Endodermal cell (in vitro differentiated cells): ENCODE results near the gene RCOR3. TPM values are rescaled to one million over a fixed set of nuclear protein-coding genes. Genes with fewer than 3 reads are reported as not detected.

Experiments
- DNase-seq: peaks from one replicate; pipeline ENCODE4 v3.0.0-alpha.2; 2017
- H3K27ac ChIP-seq: 2 replicates; pipeline ENCODE4 v1.5.1; 2013; ENCODE audit warnings: mild to moderate bottlenecking, low read depth, low read length, moderate library complexity
- H3K27me3 ChIP-seq: 2 replicates; pipeline ENCODE4 v1.6.1; 2013; ENCODE audit warnings: mild to moderate bottlenecking, low read length, moderate library complexity; ENCODE audit not compliant: insufficient read depth, control insufficient read depth, poor library complexity, severe bottlenecking
- H3K36me3 ChIP-seq: 2 replicates; pipeline ENCODE4 v1.7.0; 2013; ENCODE audit warnings: mild to moderate bottlenecking, low read length, moderate library complexity; ENCODE audit not compliant: control insufficient read depth, insufficient read depth
- H3K4me1 ChIP-seq: one replicate; pipeline ENCODE4 v1.7.0; 2013; ENCODE audit warnings: low read length; ENCODE audit not compliant: control insufficient read depth, insufficient read depth
- H3K4me3 ChIP-seq: 2 replicates; pipeline ENCODE4 v1.5.1; 2013; ENCODE audit warnings: mild to moderate bottlenecking, low read length, moderate library complexity
- H3K9ac ChIP-seq: 2 replicates; pipeline ENCODE4 v1.6.1; 2013; ENCODE audit warnings: mild to moderate bottlenecking, low read length, moderate library complexity; ENCODE audit not compliant: poor library complexity, severe bottlenecking; ENCODE audit errors: extremely low read depth
- H3K9me3 ChIP-seq: 2 replicates; pipeline ENCODE4 v1.6.1; 2013; ENCODE audit warnings: mild to moderate bottlenecking, low read length, moderate library complexity; ENCODE audit not compliant: control insufficient read depth
- H3K27ac Mint-ChIP-seq: 2 replicates; pipeline ENCODE4 v1.8.0; 2020; ENCODE audit warnings: mixed read lengths
- H3K27me3 Mint-ChIP-seq: 2 replicates; pipeline ENCODE4 v1.8.0; 2021; ENCODE audit warnings: mild to moderate bottlenecking, mixed read lengths; ENCODE audit not compliant: insufficient read depth
- H3K36me3 Mint-ChIP-seq: 2 replicates; pipeline ENCODE4 v1.8.0; 2020; ENCODE audit warnings: low read depth, mixed read lengths
- H3K4me1 Mint-ChIP-seq: 2 replicates; pipeline ENCODE4 v1.8.0; 2020; ENCODE audit warnings: mixed read lengths
- H3K4me3 Mint-ChIP-seq: 2 replicates; pipeline ENCODE4 v1.8.0; 2020; ENCODE audit warnings: mild to moderate bottlenecking, moderate library complexity, mixed read lengths
- H3K9me3 Mint-ChIP-seq: 2 replicates; pipeline ENCODE4 v1.8.0; 2020; ENCODE audit warnings: mild to moderate bottlenecking, mixed read lengths
- CTCF ChIP-seq: fragments of 200-600 bp; sonication (generic); conservative IDR thresholded peaks from 2 replicates; pipeline ENCODE4 v1.5.0; 2021; ENCODE audit warnings: antibody characterized with exemption, mild to moderate bottlenecking
- WGBS, 2 experiments: methylation state at CpG; one replicate each; pipeline versions ENCODE4 v1.1.5 to v1.1.7; 2013; ENCODE audit warnings: missing lambda C conversion rate in 2 of 2, mixed read lengths in 1 of 2; ENCODE audit not compliant: insufficient coverage in 1 of 2, insufficient read length in 1 of 2; 5-methylcytosine and 5-hydroxymethylcytosine counted together
- total RNA-seq, 2 donors: library from RNA; stranded (reverse); fragmentation: NEBNext Ultra II Directional in 1 of 2; extraction: Animal tissue kit (Norgen Biotek cat#: 25700) in 1 of 2; gene quantifications; 2 replicates in 1 of 2; 3 replicates in 1 of 2; pipeline ENCODE4 v1.2.1, GENCODE V29; 2021

RCOR3 gene
- total RNA-seq, 2 donors from 2014 or later: 133 to 134 TPM

- no peak for DNase-seq
- Mint-ChIP-seq H3K4me1 (peaks cover 9% of the 10 kb centered on the region), H3K27me3 (no peaks in the 10 kb centered on the region), H3K4me3 (no peak overlapping the region), H3K27ac (peak overlapping the region; percentile 36), H3K36me3 (peaks cover 70% of the 10 kb centered on the region), H3K9me3 (no peaks in the 10 kb centered on the region)
- no peak overlapping the region for H3K9ac ChIP-seq
- no peak overlapping the region for H3K27ac ChIP-seq
- no peaks in the 10 kb centered on the region for H3K27me3 ChIP-seq
- WGBS, 2 experiments: 100% methylated on average over 2 to 3 of the region's 3 CpGs
- H3K4me1 ChIP-seq: no peaks in the 10 kb centered on the region
- H3K36me3 ChIP-seq: peaks cover 88% of the 10 kb centered on the region
- H3K4me3 ChIP-seq: no peak overlapping the region
- no peaks in the 10 kb centered on the region for H3K9me3 ChIP-seq
- no peak for TF ChIP-seq CTCF
Measured at GRCh38 chr1:211287218-211287617, 28.1 kb downstream of the RCOR3 start.

- Mint-ChIP-seq H3K27me3 (no peaks in the 10 kb centered on the region), H3K27ac (no peak overlapping the region), H3K9me3 (no peaks in the 10 kb centered on the region), H3K4me1 (peaks cover 9% of the 10 kb centered on the region), H3K36me3 (peaks cover 75% of the 10 kb centered on the region), H3K4me3 (no peak overlapping the region)
- DNase-seq: no peak
- H3K27ac ChIP-seq: no peak overlapping the region
- H3K9ac ChIP-seq: no peak overlapping the region
- no peak overlapping the region for H3K4me3 ChIP-seq
- no peak for TF ChIP-seq CTCF
- peaks cover 86% of the 10 kb centered on the region for H3K36me3 ChIP-seq
- H3K4me1 ChIP-seq: no peaks in the 10 kb centered on the region
- no peaks in the 10 kb centered on the region for H3K9me3 ChIP-seq
- 80 to 87% methylated on average over 2 of the region's 2 CpGs for WGBS, 2 experiments
- no peaks in the 10 kb centered on the region for H3K27me3 ChIP-seq
Measured at GRCh38 chr1:211292411-211292810, 33.2 kb downstream of the RCOR3 start.

GRCh38 chr1:211296396-211296795, 37.2 kb downstream of the RCOR3 start:
- Mint-ChIP-seq H3K27me3 (no peaks in the 10 kb centered on the region), H3K4me3 (no peak overlapping the region), H3K36me3 (peaks cover 81% of the 10 kb centered on the region), H3K4me1 (peaks cover 9% of the 10 kb centered on the region), H3K9me3 (no peaks in the 10 kb centered on the region), H3K27ac (no peak overlapping the region)
- H3K27me3 ChIP-seq: no peaks in the 10 kb centered on the region
- no peak for DNase-seq
- H3K9ac ChIP-seq: no peak overlapping the region
- H3K27ac ChIP-seq: no peak overlapping the region
- H3K9me3 ChIP-seq: no peaks in the 10 kb centered on the region
- peaks cover 2% of the 10 kb centered on the region for H3K4me1 ChIP-seq
- H3K4me3 ChIP-seq: no peak overlapping the region
- no peak for TF ChIP-seq CTCF
- peaks cover 86% of the 10 kb centered on the region for H3K36me3 ChIP-seq
